ENCODE data around the gene NR0B1. TPM values are rescaled to one million over a fixed set of nuclear protein-coding genes. Genes with fewer than 3 reads are reported as not detected.

NR0B1 gene
- polyA plus RNA-seq, 1 donor from 2014 or later, result not detected

GRCh38 chrX:30296408-30297254, 12.6 kb downstream of the NR0B1 start:
- Mint-ChIP-seq H3K4me3 (no peak overlapping the region), H3K4me1 (no peaks in the 10 kb centered on the region), H3K9me3 (no peaks in the 10 kb centered on the region), H3K27ac (no peak overlapping the region), H3K36me3 (no peaks in the 10 kb centered on the region), H3K27me3 (no peaks in the 10 kb centered on the region)

GRCh38 chrX:30283456-30284200, 25.6 kb downstream of the NR0B1 start:
- Mint-ChIP-seq H3K9me3 (no peaks in the 10 kb centered on the region), H3K4me3 (no peak overlapping the region), H3K27me3 (peaks cover 2% of the 10 kb centered on the region), H3K4me1 (no peaks in the 10 kb centered on the region), H3K27ac (no peak overlapping the region), H3K36me3 (no peaks in the 10 kb centered on the region)

- no peaks in the 10 kb centered on the region for H3K9me3 Mint-ChIP-seq
- H3K4me3 Mint-ChIP-seq, result no peak overlapping the region
- H3K27me3 Mint-ChIP-seq, result peaks cover 2% of the 10 kb centered on the region
- no peaks in the 10 kb centered on the region for H3K4me1 Mint-ChIP-seq
- no peak overlapping the region for H3K27ac Mint-ChIP-seq
- H3K36me3 Mint-ChIP-seq, result no peaks in the 10 kb centered on the region
These were observed 26.7 kb downstream of the NR0B1 start for GRCh38 chrX:30282527-30282926.

- no peaks in the 10 kb centered on the region for H3K36me3 Mint-ChIP-seq
- no peak overlapping the region for H3K27ac Mint-ChIP-seq
- H3K4me3 Mint-ChIP-seq, result no peak overlapping the region
- H3K9me3 Mint-ChIP-seq, result no peaks in the 10 kb centered on the region
- no peaks in the 10 kb centered on the region for H3K4me1 Mint-ChIP-seq
- H3K27me3 Mint-ChIP-seq, result peaks cover 2% of the 10 kb centered on the region
These were observed 28.8 kb downstream of the NR0B1 start for GRCh38 chrX:30280428-30280827.

GRCh38 chrX:30278365-30278764, 30.8 kb downstream of the NR0B1 start:
- H3K4me1 Mint-ChIP-seq, result no peaks in the 10 kb centered on the region
- H3K36me3 Mint-ChIP-seq, result no peaks in the 10 kb centered on the region
- no peaks in the 10 kb centered on the region for H3K9me3 Mint-ChIP-seq
- H3K27ac Mint-ChIP-seq, result no peak overlapping the region
- H3K4me3 Mint-ChIP-seq, result no peak overlapping the region
- no peaks in the 10 kb centered on the region for H3K27me3 Mint-ChIP-seq

GRCh38 chrX:30275498-30275897, 33.7 kb downstream of the NR0B1 start:
- H3K27ac Mint-ChIP-seq, result no peak overlapping the region
- H3K27me3 Mint-ChIP-seq, result peaks cover 5% of the 10 kb centered on the region
- no peaks in the 10 kb centered on the region for H3K4me1 Mint-ChIP-seq
- no peaks in the 10 kb centered on the region for H3K9me3 Mint-ChIP-seq
- H3K36me3 Mint-ChIP-seq, result no peaks in the 10 kb centered on the region
- no peak overlapping the region for H3K4me3 Mint-ChIP-seq

- Mint-ChIP-seq H3K4me1 (no peaks in the 10 kb centered on the region), H3K9me3 (no peaks in the 10 kb centered on the region), H3K27me3 (peaks cover 5% of the 10 kb centered on the region), H3K4me3 (no peak overlapping the region), H3K27ac (no peak overlapping the region), H3K36me3 (no peaks in the 10 kb centered on the region)
These were observed 38.6 kb downstream of the NR0B1 start for GRCh38 chrX:30270639-30271038.

GRCh38 chrX:30262763-30263162, 46.4 kb downstream of the NR0B1 start:
- peaks cover 2% of the 10 kb centered on the region for H3K36me3 Mint-ChIP-seq
- no peak overlapping the region for H3K27ac Mint-ChIP-seq
- no peaks in the 10 kb centered on the region for H3K27me3 Mint-ChIP-seq
- no peaks in the 10 kb centered on the region for H3K9me3 Mint-ChIP-seq
- no peak overlapping the region for H3K4me3 Mint-ChIP-seq
- H3K4me1 Mint-ChIP-seq, result no peaks in the 10 kb centered on the region

GRCh38 chrX:30261012-30261411, 48.2 kb downstream of the NR0B1 start:
- no peaks in the 10 kb centered on the region for H3K27me3 Mint-ChIP-seq
- H3K27ac Mint-ChIP-seq, result no peak overlapping the region
- H3K9me3 Mint-ChIP-seq, result peaks cover 0 to 3% (median 2%) of the 10 kb centered on the region in 3 donors
- peaks cover 2% of the 10 kb centered on the region for H3K36me3 Mint-ChIP-seq
- H3K4me3 Mint-ChIP-seq, result no peak overlapping the region
- H3K4me1 Mint-ChIP-seq, result no peaks in the 10 kb centered on the region

GRCh38 chrX:30259927-30260326, 49.3 kb downstream of the NR0B1 start:
- Mint-ChIP-seq H3K4me1 (no peaks in the 10 kb centered on the region), H3K27ac (no peak overlapping the region), H3K9me3 (peaks cover 0 to 8% (median 3%) of the 10 kb centered on the region in 3 donors), H3K36me3 (peaks cover 2% of the 10 kb centered on the region), H3K4me3 (no peak overlapping the region), H3K27me3 (no peaks in the 10 kb centered on the region)

Other genes starting within 250 kb of the NR0B1 start
- gene MAGEB2, start 93.8 kb downstream of the NR0B1 start, polyA plus RNA-seq, result not detected
- not detected for gene MAGEB3, start 78.7 kb downstream of the NR0B1 start, polyA plus RNA-seq
- not detected for gene MAGEB4, start 67.4 kb downstream of the NR0B1 start, polyA plus RNA-seq
- gene MAGEB1, start 62.2 kb downstream of the NR0B1 start, polyA plus RNA-seq, result not detected